Stomach (tissue), 9 donors: ENCODE results near the gene ITPR2. TPM values are rescaled to one million over a fixed set of nuclear protein-coding genes. Genes with fewer than 3 reads are reported as not detected.
A peak's percentile ranks its signal among the peaks of the same experiment; 100 is the strongest.

Experiments
- DNase-seq, 2 donors: peaks; one replicate each; pipeline versions ENCODE4 v3.0.0 to v3.0.0-alpha.2; 2013 to 2019
- H3K27ac ChIP-seq, 5 donors: fragments of 200-600 bp in 4 of 5; sonication (generic) in 4 of 5; one replicate each; pipeline ENCODE4 v1.5.1; 2013 to 2019; ENCODE audit warnings: mild to moderate bottlenecking in 1 of 5, moderate library complexity in 1 of 5
- H3K27me3 ChIP-seq, 3 donors: fragments of 200-600 bp; sonication (generic); one replicate each; pipeline ENCODE4 v1.5.1; 2017 to 2019; ENCODE audit warnings: mixed run types in 1 of 3
- H3K36me3 ChIP-seq, 4 donors: fragments of 200-600 bp; sonication (generic); 1 replicate in 3 of 4; 2 replicates in 1 of 4; pipeline ENCODE4 v1.5.1; 2016 to 2019
- H3K4me1 ChIP-seq, 4 donors: fragments of 200-600 bp; sonication (generic); one replicate each; pipeline ENCODE4 v1.5.1; 2016 to 2019
- H3K4me3 ChIP-seq, 4 donors: fragments of 200-600 bp; sonication (generic) in 3 of 4; one replicate each; pipeline ENCODE4 v1.5.1; 2016 to 2019; ENCODE audit warnings: mild to moderate bottlenecking in 1 of 4
- H3K9me3 ChIP-seq, 4 donors: fragments of 200-600 bp; sonication (generic); one replicate each; pipeline ENCODE4 v1.5.1; 2016 to 2019
- EP300 ChIP-seq: sonication (generic); formaldehyde crosslinking; IDR thresholded peaks from one replicate; pipeline ENCODE4 v1.6.1; 2017; ENCODE audit warnings: antibody characterized with exemption
- POLR2A ChIP-seq, 4 donors: fragments of 450-650 bp; IDR thresholded peaks; one replicate each; pipeline ENCODE4 v1.6.1; 2016; ENCODE audit warnings: antibody characterized with exemption in 4 of 4, control low read depth in 2 of 4, mild to moderate bottlenecking in 1 of 4, moderate library complexity in 1 of 4
- POLR2AphosphoS5 ChIP-seq, 3 donors: sonication (generic); formaldehyde crosslinking; IDR thresholded peaks; one replicate each; pipeline ENCODE4 v1.6.1; 2016; ENCODE audit warnings: antibody characterized with exemption in 3 of 3
- WGBS, 5 donors: extraction: QIAGEN DNeasy Blood & Tissue Kit in 3 of 5; methylation state at CpG; one replicate each; pipeline versions ENCODE4 v1.1.5 to v1.1.7; 2013 to 2018; 5-methylcytosine and 5-hydroxymethylcytosine counted together
- intact Hi-C: fragments of 100-400 bp; cut with DNase I; formaldehyde crosslinking; loops from one replicate; pipeline ENCODE4 v1.15.1; 2023; ENCODE audit warnings: low total_unique reads
- polyA plus RNA-seq, 3 donors: library from polyadenylated mRNA; stranded (reverse); fragments of 200-250 nt; gene quantifications; one replicate each; pipeline ENCODE4 v1.2.3, GENCODE V29; 2013
- total RNA-seq, 5 donors: library from RNA; depleted of rRNA; stranded (reverse); fragments of >200 nt; gene quantifications; one replicate each; pipeline versions ENCODE4 v1.1.0 to v1.2.3, GENCODE V29; 2014 to 2016
- TF ChIP-seq, protein P1 (sequence below), 7 experiments: fragments of 450-650 bp in 4 of 7; fragments of 200-600 bp in 3 of 7; sonication (generic) in 3 of 7; IDR thresholded peaks; one replicate each; pipeline ENCODE4 v1.5.1; 2016 to 2019; ENCODE audit warnings: antibody characterized with exemption in 7 of 7, control low read depth in 2 of 7, mild to moderate bottlenecking in 1 of 7
- donor health status: healthy with polysubstance abuse.
- donor health status: Bipolar disorder and iron deficiency.
- donor health status: healthy.

Gene ITPR2
- total and polyA plus RNA-seq, 8 donors: 1.4 to 172 (median 23.4) TPM

- H3K27ac ChIP-seq: peak overlapping the region in 1 of 5 donors; percentile 61
- peaks cover 0 to 25% (median 13%) of the 10 kb centered on the region in 4 donors for H3K4me1 ChIP-seq
- H3K27me3 ChIP-seq: no peaks in the 10 kb centered on the region
- DNase-seq: no peak
- H3K9me3 ChIP-seq: no peaks in the 10 kb centered on the region
- WGBS, 5 donors: 38 to 65% (median 51%) methylated on average over 4 of the region's 4 CpGs
- peaks cover 0 to 3% (median 0%) of the 10 kb centered on the region in 4 donors for H3K36me3 ChIP-seq
- TF ChIP-seq, protein P1, sequence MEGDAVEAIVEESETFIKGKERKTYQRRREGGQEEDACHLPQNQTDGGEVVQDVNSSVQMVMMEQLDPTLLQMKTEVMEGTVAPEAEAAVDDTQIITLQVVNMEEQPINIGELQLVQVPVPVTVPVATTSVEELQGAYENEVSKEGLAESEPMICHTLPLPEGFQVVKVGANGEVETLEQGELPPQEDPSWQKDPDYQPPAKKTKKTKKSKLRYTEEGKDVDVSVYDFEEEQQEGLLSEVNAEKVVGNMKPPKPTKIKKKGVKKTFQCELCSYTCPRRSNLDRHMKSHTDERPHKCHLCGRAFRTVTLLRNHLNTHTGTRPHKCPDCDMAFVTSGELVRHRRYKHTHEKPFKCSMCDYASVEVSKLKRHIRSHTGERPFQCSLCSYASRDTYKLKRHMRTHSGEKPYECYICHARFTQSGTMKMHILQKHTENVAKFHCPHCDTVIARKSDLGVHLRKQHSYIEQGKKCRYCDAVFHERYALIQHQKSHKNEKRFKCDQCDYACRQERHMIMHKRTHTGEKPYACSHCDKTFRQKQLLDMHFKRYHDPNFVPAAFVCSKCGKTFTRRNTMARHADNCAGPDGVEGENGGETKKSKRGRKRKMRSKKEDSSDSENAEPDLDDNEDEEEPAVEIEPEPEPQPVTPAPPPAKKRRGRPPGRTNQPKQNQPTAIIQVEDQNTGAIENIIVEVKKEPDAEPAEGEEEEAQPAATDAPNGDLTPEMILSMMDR (IDR thresholded peaks at IDR 0.05): no peak
- TF ChIP-seq POLR2A (IDR thresholded peaks at IDR 0.05): no peak
- TF ChIP-seq EP300: no peak
- TF ChIP-seq POLR2AphosphoS5 (IDR thresholded peaks at IDR 0.05): no peak
- intact Hi-C loops: no loop called here
- H3K4me3 ChIP-seq: no peak overlapping the region
These were observed 108.7 kb downstream of the ITPR2 start for GRCh38 chr12:26724309-26724702.

DNA sequence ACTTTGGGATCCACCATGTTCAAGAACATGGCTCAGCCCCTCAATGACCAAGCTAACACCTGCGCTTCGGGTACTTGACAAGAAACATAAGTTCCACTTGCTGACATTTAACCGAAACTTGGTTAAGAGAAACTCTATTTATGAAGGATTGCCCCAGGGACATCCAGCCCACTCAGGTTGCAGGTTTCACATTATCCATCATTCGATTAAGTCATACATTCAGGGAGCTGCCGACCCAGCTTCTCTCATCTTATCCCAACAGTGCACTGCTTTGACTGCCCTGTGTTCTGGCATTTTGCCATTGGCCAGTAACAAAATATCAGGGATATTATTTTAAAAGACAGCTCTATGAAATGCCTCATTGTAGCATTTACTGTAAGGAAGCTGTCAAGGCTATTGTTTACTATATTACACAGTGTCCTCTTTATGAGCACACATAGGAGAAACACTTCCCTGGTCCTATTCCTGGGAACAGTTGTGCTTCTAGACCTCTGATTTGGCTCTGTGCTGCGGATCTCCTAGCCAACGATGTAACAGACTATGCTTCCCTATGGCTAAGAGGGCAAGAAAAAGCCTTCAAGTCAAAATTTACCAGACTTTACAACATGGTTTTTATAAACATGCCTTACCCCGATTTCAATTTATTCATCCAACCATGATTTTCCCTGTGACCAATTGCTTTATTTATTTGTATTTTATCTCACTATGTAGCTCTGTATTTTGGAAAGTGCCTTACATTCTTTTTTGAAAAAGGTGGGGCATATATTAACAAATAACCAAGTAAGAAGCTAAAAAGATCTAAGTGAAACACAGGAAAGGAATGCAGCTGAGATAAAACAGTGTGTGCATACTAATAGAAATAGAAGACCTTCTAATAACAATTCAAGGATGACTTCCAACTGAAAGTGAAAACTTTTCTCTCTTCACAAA, 109.3 kb downstream of the ITPR2 start:
- intact Hi-C loops: no loop called here
- no peak for DNase-seq
- Histone ChIP-seq H3K4me1 (peaks cover 0 to 25% (median 13%) of the 10 kb centered on the region in 4 donors), H3K4me3 (no peak overlapping the region), H3K27me3 (no peaks in the 10 kb centered on the region), H3K9me3 (no peaks in the 10 kb centered on the region), H3K36me3 (peaks cover 0 to 3% (median 0%) of the 10 kb centered on the region in 4 donors), H3K27ac (peak overlapping the region in 4 of 5 donors; percentile 21 to 61 (median 46))
- 61 to 72% (median 68%) methylated on average over 8 of the region's 8 CpGs for WGBS, 5 donors
- TF ChIP-seq POLR2A (IDR thresholded peaks at IDR 0.05): no peak
- TF ChIP-seq EP300: no peak

DNA sequence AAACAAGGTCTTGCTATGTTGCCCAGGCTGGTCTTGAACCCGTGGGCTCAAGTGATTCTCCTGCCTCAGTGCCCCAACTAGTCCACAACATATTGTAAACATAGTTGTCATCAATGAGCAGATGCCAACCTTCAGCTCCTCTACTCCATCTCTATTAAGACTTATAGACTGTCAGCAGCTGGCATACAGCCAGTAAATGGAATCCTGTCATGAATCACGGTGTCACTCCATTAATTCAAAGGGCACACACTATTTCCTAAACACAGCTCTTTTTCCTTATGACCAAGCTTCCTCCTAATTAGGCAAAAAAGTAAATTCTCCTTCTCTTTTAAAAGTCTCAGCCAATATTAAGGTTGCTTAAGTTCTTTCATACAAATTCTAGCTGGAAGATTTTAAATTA, 111.2 kb downstream of the ITPR2 start:
- no peaks in the 10 kb centered on the region for H3K9me3 ChIP-seq
- no peaks in the 10 kb centered on the region for H3K27me3 ChIP-seq
- intact Hi-C loops: no loop called here
- TF ChIP-seq, protein P1 (IDR thresholded peaks at IDR 0.05): no peak
- TF ChIP-seq EP300 (no peak), POLR2A (IDR thresholded peaks at IDR 0.05) (no peak), POLR2AphosphoS5 (IDR thresholded peaks at IDR 0.05) (no peak)
- H3K4me1 ChIP-seq: peaks cover 0 to 21% (median 7%) of the 10 kb centered on the region in 4 donors
- no peak for DNase-seq
- H3K36me3 ChIP-seq: peaks cover 0 to 3% (median 0%) of the 10 kb centered on the region in 4 donors
- H3K4me3 ChIP-seq: no peak overlapping the region
- no peak overlapping the region for H3K27ac ChIP-seq
- WGBS, 5 donors: 62 to 74% (median 67%) methylated on average over 2 of the region's 2 CpGs

DNA sequence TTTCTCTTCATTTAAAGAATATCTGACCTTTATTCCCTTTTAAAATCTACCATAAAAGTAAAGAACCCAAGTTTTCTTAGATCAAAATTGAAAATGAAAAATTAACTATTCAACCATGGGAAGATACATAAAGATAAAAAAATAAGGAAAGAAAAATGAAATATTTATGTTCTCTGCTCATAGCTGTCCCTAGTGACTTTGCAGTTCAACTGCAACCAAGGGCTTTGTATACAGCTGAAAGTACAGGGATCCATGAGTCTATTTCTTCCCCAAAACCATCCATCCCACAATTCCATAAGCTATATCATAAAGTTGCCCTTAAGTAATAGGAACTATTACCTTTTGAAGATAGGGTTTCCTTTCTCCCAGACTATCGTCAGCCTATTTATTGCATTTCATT, 113.1 kb downstream of the ITPR2 start:
- Histone ChIP-seq H3K36me3 (peaks cover 0 to 13% (median 7%) of the 10 kb centered on the region in 4 donors), H3K9me3 (no peaks in the 10 kb centered on the region), H3K27ac (no peak overlapping the region), H3K27me3 (no peaks in the 10 kb centered on the region), H3K4me3 (no peak overlapping the region), H3K4me1 (peaks cover 0 to 18% (median 7%) of the 10 kb centered on the region in 4 donors)
- DNase-seq: no peak
- intact Hi-C loops: no loop called here
- TF ChIP-seq, protein P1 (IDR thresholded peaks at IDR 0.05): no peak
- TF ChIP-seq POLR2AphosphoS5 (IDR thresholded peaks at IDR 0.05) (no peak), POLR2A (IDR thresholded peaks at IDR 0.05) (no peak), EP300 (no peak)
- 88 to 100% (median 98%) methylated on average over 1 of the region's 1 CpG for WGBS, 5 donors
